HK-2 (cell line): ENCODE data around the gene CCRL2.
"Not testable (repeated sequence)": the region's sequence is repeated elsewhere in the genome, so short reads cannot be mapped to it uniquely, and the experiment has no call there.

ENCODE experiments used
- DNase-seq: peaks from one replicate; pipeline ENCODE4 v3.0.0-alpha.2; 2018; ENCODE audit not compliant: unreplicated experiment

The CCRL2 gene

GRCh38 chr3:46380471-46381221 is 26.4 kb upstream of the CCRL2 start:
- no peak for DNase-seq

DNA sequence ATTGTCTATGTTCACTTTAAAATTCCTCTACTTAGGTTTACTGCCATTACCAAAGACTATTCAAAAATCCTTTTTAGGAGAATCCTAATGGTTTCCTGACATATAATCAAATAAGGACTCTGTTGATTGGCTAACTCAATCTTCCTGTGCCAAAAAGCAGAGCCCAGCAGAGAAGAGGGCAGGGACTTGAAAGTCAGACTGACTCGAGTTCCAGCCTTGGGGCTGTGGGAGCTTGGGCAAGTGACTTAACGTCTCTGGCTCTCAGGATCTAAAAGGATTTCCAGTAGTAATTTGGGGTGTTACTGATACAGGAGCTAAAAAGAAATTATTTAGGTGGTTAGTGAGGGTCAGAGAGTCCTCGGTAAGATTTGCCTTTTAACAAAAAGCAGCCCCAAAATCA is 25.4 kb upstream of the CCRL2 start:
- no peak for DNase-seq

- DNase-seq: no peak
Observed at GRCh38 chr3:46383211-46383950, 23.7 kb upstream of the CCRL2 start.

DNA sequence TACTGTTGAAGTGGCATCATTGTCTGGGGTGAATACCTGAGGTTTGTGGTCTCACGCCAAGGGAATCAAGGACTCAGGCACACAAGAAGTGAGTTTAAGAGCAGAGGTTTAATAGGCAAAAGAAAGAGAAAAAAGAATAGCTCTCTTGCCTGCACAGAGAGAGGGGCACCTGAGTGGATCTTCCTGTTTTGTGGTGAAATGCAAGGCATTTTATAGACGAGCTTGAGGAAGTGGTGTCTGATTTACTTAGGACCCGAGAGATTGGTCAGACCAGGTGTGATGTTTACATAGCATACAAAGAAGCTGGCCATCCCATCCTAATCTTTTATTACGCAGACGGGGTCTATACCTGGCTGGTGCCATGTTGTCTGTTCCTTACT is 23.1 kb upstream of the CCRL2 start:
- DNase-seq: no peak

GRCh38 chr3:46386205-46386604 is 20.9 kb upstream of the CCRL2 start:
- no peak for DNase-seq

DNA sequence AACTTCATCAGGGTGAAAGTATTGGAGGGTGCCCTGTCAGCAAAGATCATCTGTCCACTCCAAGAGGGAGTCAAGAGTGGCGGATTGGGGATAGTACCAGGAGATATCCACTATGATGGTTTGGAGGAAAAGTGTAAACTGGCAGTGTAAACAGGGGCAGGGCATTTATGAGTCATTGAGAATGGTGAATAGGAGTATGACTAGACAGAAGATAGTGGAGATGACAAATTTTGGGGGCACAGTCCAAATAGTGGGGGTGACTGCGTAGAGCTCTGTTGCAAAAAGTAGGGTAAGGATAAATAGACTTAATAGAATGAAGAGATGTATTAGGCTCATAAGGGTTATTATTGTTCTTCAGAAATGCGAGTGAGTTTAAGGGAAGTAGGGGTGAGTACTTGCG is 18.2 kb upstream of the CCRL2 start:
- DNase-seq: not testable (repeated sequence)

DNA sequence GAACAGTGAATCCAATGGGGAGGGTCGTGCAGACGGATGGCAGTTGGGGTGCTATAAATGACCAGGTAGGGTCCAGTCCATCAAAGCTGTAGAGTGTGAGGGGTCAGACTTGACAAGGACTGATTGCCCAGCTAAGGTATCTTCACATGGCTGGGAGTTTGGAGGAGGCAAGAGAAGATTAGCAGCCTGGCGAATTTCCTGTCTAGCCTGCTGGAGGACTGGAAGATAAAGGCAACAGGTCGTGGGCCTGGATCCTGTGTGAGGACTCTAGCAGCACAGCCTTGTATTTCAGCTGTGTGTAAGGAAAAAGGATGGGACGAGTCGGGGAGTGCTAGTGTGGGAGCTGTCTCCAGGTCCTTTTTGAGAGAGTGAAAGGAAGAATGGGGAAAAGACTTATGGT is 17.8 kb upstream of the CCRL2 start:
- no peak for DNase-seq

DNA sequence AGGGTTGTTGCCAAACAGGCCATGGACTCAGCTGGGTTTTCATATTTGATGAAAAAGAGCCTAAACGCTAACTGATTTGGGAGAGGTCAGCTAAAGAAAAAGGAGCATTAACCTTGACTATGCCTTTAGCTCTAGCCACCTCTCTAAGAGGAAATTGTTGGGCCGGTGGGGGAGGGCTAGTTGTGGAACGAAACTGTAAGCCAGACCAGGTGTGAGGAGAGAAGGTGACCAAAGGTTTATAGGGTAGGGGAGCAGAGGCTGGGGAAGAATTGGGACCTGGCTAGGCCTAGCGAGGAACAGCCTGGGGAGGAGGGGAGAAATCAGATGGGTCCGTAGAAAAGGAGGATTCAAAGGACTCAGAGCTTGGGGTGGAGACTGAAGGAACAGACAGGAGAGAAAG is 15.5 kb upstream of the CCRL2 start:
- not testable (repeated sequence) for DNase-seq

DNA sequence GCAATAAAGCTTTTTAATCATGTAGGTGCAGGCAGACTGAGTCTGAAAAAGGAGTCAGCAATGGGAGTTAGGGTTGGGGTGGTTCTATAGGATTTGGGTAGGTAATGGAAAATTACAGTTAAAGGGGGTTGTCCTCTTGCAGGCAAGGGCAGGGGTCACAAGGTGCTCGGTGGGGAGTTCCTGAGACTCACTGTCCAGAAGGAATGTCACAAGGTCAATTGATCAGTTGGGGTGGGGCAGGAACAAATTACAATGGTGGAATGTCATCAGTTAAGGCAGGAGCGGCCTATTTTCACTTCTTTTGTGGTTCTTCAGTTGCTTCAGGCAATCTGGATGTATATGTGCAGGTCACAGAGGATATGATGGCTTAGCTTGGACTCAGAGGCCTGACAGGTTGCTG is 14.0 kb upstream of the CCRL2 start:
- no peak for DNase-seq

- DNase-seq: no peak
Observed at GRCh38 chr3:46393554-46394434, 13.3 kb upstream of the CCRL2 start.

GRCh38 chr3:46395210-46395661 is 11.8 kb upstream of the CCRL2 start:
- DNase-seq: no peak

DNA sequence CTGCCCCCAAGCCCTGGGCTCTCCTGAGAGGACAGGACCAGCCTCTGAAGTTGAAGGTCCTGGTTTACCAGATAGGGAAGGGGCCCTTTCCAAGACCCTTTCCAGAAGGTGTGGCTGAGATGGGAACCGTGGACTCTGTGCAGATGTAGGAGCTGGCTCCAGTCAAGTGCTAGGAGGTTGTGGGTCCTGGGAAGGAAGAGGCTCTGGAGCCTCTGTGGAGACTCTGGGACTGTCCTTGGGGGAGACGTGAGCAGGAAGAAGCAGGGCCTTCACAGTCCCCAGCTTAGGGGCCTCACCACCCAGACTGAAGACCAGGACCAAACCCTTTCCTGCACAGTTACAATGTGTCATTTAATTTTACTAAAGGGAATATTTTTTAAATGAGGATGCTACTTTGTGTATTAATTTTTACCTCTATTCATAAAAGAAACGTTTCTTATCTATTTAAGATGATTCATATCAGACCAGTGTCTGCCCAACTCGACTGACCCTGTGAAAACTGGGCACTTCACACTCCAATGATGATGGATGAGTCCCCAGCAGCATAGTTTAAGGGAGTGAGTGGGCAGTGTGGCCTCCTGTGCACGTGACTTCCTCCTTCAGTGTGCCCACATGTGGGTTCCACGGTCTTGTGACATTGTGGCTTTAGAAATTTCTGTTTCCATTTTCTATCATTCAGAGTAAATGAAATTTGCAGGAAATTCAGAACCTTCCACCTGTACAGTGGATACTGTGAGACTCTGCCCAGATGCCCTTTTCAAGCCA is 11.1 kb upstream of the CCRL2 start:
- no peak for DNase-seq

DNA sequence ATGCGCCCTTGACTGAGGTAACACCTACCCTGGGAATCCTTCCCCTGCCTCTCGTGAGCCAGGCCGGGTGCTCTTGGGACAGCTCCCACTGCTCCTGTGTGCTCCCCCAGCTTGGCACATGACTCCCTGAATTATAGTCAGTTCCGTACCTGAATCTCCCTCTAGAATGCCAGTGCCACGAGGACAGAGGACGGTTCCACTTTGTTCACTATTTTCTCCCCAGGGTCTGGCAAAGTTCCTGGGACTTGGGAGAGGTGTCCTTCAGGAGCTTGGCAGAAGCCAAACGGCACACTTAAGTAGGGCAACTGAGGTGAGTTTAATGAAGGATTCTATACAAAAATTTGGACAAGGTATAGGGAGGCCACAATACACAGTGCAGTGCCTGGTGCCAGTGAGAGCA is 9.9 kb upstream of the CCRL2 start:
- no peak for DNase-seq

DNA sequence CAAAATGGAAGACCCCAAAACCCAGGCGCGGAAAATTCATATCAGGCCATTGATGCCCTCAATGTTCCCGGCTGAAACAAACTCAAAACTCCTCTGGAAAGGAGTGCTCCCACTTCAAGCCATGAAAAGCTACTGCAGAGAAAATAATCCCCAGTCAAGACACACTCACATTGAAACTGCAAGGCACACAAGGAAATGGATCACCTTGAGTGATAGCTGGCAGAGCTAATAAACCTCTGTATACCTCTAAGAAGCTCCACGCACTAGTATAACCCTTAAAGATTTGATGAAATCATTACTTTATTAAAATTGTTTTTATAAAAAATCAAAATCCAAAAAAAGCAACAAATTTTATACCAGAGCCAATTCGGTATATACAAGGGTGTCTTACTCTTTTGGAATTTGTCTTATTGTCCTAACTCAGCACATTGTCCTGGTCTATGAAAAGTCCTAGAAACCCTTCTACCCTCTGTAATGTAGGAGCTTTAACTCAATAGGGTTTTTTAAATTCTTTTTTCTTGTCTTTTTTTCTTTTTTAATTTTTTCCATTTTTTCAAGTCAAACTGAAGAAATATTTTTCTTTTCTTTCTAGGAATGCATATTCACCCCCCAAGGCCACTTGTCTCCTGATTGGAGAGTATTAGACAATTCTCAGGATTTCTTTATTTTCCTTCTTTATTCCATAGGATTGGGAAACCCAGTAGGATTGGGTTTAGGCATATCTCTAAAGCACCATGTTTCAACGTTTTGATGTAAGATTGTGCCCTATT is 8.7 kb upstream of the CCRL2 start:
- no peak for DNase-seq

- no peak for DNase-seq
Observed at GRCh38 chr3:46399098-46399497, 8.0 kb upstream of the CCRL2 start.

- DNase-seq: no peak
Observed at GRCh38 chr3:46399557-46399956, 7.5 kb upstream of the CCRL2 start.

DNA sequence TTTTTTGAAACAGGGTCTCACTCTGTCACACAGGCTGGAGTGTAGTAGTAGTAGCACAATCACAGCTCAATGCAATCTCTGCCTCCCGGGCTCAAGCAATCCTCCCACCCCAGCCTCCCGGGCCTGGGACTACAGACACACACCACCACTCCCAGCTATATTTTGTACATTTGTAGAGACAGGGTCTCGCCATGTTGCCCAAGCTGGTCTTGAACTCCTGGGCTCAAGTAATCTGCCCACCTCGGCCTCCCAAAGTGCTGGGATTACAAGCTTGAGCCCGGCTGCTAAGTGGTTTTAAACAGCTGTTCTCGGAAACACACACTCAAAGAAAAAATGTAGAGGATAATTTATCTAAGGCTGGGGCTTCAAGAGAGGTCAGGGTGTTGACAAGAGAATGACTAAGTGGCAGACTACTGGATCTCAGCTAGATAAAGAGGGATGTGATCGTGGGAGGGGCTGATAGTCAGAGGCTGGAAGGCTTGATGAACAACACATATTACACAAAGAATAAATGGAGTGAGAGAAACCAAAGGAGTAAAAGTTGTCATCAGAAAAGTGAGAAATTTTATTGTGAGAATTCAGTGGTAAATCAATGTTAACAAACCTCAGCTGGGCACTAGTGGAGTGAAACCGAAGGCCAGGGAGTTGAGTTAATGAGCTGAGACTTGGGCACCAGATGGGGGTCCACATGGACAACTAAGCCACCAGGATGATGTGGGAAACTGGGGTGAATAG is 6.9 kb upstream of the CCRL2 start:
- no peak for DNase-seq

GRCh38 chr3:46400846-46401245 is 6.2 kb upstream of the CCRL2 start:
- DNase-seq: no peak

DNA sequence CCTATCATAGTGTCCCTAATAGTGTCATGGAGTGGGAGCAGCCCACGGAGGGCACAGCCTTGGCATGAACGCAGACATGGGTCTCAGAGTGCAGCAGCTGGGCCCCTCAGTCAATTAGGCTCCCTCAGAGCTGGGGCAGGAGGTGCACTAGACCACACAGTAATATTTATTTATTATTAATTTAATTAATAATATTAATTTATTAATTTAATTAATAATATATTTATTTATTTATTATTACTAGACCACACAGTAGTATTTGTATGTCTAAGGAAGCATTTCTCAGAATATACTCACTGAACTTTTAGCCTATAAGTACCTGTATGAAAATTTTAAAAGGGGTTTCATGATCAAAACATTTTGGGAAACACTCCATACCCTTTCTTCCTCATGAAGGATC is 5.5 kb upstream of the CCRL2 start:
- DNase-seq: no peak

DNA sequence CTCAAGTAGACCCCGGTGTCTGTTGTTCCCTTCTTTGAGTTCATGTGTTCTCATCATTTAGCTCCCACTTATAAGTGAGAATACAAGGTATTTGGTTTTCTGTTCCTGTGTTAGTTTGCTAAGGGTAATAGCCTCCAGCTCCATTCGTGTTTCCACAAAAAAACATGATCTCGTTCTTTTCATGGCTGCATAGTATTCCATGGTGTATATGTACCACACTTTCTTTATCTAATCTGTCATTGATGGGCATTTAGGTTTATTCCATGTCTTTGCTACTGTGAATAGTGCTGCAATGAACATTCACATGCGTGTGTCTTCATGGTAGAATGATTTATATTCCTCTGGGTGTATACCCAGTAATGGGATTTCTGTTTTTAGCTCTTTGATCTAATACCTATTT is 4.2 kb upstream of the CCRL2 start:
- DNase-seq: not testable (repeated sequence)
